ENCODE results near the gene SLC22A7. TPM values are rescaled to one million over a fixed set of nuclear protein-coding genes. Genes with fewer than 3 reads are reported as not detected.

The SLC22A7 gene
- total RNA-seq, 2 donors from 2014 or later, result not detected

Other genes with a start within 250 kb of the SLC22A7 start
- gene CUL7, start 244.4 kb upstream of the SLC22A7 start, total RNA-seq, result 10 to 100 TPM; 39.0 to 51.7 TPM
- gene MRPL2, start 238.8 kb upstream of the SLC22A7 start, total RNA-seq, result 10 to 100 TPM; 51.6 to 65.2 TPM
- 10 to 100 TPM; 36.6 to 38.0 TPM for gene KLC4, start 238.6 kb upstream of the SLC22A7 start, total RNA-seq
- 100 to 1,000 TPM; 167 to 183 TPM for gene PTK7, start 221.9 kb upstream of the SLC22A7 start, total RNA-seq
- 10 to 100 TPM; 32.7 to 44.2 TPM for gene SRF, start 127.0 kb upstream of the SLC22A7 start, total RNA-seq
- gene CUL9, start 116.1 kb upstream of the SLC22A7 start, total RNA-seq, result 10 to 100 TPM; 30.3 to 34.1 TPM
- 10 to 100 TPM; 48.2 to 66.5 TPM for gene DNPH1, start 68.8 kb upstream of the SLC22A7 start, total RNA-seq
- gene TTBK1, start 54.8 kb upstream of the SLC22A7 start, total RNA-seq, result under 1 TPM; 0.62 TPM
- gene CRIP3, start 10.6 kb downstream of the SLC22A7 start, total RNA-seq, result 10 to 100 TPM; 13.4 to 19.3 TPM
- gene ZNF318, start 71.4 kb downstream of the SLC22A7 start, total RNA-seq, result 10 to 100 TPM; 21.3 to 26.4 TPM
- gene ABCC10, start 129.3 kb downstream of the SLC22A7 start, total RNA-seq, result 10 to 100 TPM; 34.1 to 44.8 TPM
- gene DLK2, start 157.3 kb downstream of the SLC22A7 start, total RNA-seq, result not detected
- 10 to 100 TPM; 44.3 to 50.2 TPM for gene TJAP1, start 179.3 kb downstream of the SLC22A7 start, total RNA-seq
- under 1 TPM; 0.46 to 0.64 TPM for gene LRRC73, start 212.1 kb downstream of the SLC22A7 start, total RNA-seq
- 100 to 1,000 TPM in 1 of 2 donors, 10 to 100 TPM in 1; 87.7 to 103 TPM for gene YIPF3, start 218.7 kb downstream of the SLC22A7 start, total RNA-seq
- gene POLR1C, start 218.8 kb downstream of the SLC22A7 start, total RNA-seq, result 10 to 100 TPM; 37.6 to 44.2 TPM

Measured in endodermal cell (in vitro differentiated cells).